Fibroblast of villous mesenchyme (primary cell): ENCODE results near the gene USP4. TPM values are rescaled to one million over a fixed set of nuclear protein-coding genes. Genes with fewer than 3 reads are reported as not detected.

Experiments used
- DNase-seq: peaks from one replicate; pipeline ENCODE4 v3.0.0-alpha.2; 2010; ENCODE audit warnings: low read depth
- H3K4me3 ChIP-seq: 2 replicates; pipeline ENCODE4 v1.5.1; 2011; ENCODE audit warnings: low read depth, mild to moderate bottlenecking, low read length
- CTCF ChIP-seq: IDR thresholded peaks from 2 replicates; pipeline ENCODE4 v1.5.1; 2012; ENCODE audit warnings: low read depth, mild to moderate bottlenecking, low read length; ENCODE audit not compliant: insufficient read depth
- total RNA-seq: library from RNA; depleted of rRNA; stranded (reverse); fragments of >200 nt; gene quantifications from 2 replicates; pipeline ENCODE4 v1.2.3, GENCODE V29; 2012

The USP4 gene
- total RNA-seq, 1 donor: 23.3 TPM

GRCh38 chr3:49277383-49277775 lies 62.5 kb downstream of the USP4 start:
- DNase-seq: peak; percentile 60
- TF ChIP-seq CTCF: no peak
- peak overlapping the region; percentile 49 for H3K4me3 ChIP-seq

GRCh38 chr3:49276475-49277382 lies 63.1 kb downstream of the USP4 start, which contains the start of gene C3orf62:
Gene C3orf62, minus strand, starts transcription at chr3:49277232. Its CDS starts 360 bp downstream, at chr3:49276872.
- peak; percentile 86 for DNase-seq
- TF ChIP-seq CTCF: no peak
- H3K4me3 ChIP-seq: peak within 1 kb of the TSS; percentile 49

GRCh38 chr3:49273825-49274532 lies 65.9 kb downstream of the USP4 start:
- H3K4me3 ChIP-seq: no peak overlapping the region
- DNase-seq: no peak
- TF ChIP-seq CTCF: no peak

- TF ChIP-seq CTCF: no peak
- H3K4me3 ChIP-seq: no peak overlapping the region
- DNase-seq: no peak
Observed at GRCh38 chr3:49271047-49271446, 68.8 kb downstream of the USP4 start.

- TF ChIP-seq CTCF: no peak
- H3K4me3 ChIP-seq: no peak overlapping the region
- no peak for DNase-seq
Observed at GRCh38 chr3:49270156-49270500, 69.7 kb downstream of the USP4 start.

- no peak for DNase-seq
- no peak for TF ChIP-seq CTCF
- H3K4me3 ChIP-seq: no peak overlapping the region
Observed at GRCh38 chr3:49269443-49270155, 70.3 kb downstream of the USP4 start.
